GM12878 (cell line): ENCODE results near the gene LSMEM2. TPM values are rescaled to one million over a fixed set of nuclear protein-coding genes. Genes with fewer than 3 reads are reported as not detected.

Source experiments
- ATAC-seq: fragments of 200-7000 bp; cut with Tn5 transposase; 3 replicates; pipeline ENCODE4 v1.9.1; 2020; ENCODE audit warnings: mild to moderate bottlenecking, moderate library complexity
- BruUV-seq: library from RNA; stranded (reverse); fragments of 400-500 nt; replicated peaks from 2 replicates; lab custom pipeline; 2021; lab: Mats Ljungman, UMichigan
- CTCF ChIA-PET: fragments of 300-600 bp; sonication (Branson Sonifier 250); formaldehyde crosslinking; extraction: SDS; loops from one replicate; lab custom pipeline; 2021; ENCODE audit warnings: inconsistent platforms; lab: Yijun Ruan, JAX
- POLR2A ChIA-PET: fragments of 350-600 bp; formaldehyde crosslinking; extraction: SDS; loops from one replicate; lab custom pipeline; 2021; ENCODE audit warnings: inconsistent platforms; lab: Charles Lee
- RAD21 ChIA-PET: fragments of 300-600 bp; sonication (Branson Sonifier 250); formaldehyde crosslinking; loops from one replicate; lab custom pipeline; 2023; ENCODE audit warnings: antibody characterized with exemption; ENCODE audit not compliant: unreplicated experiment; lab: Charles Lee
- SMC1A ChIA-PET: fragments of 300-600 bp; sonication (Branson Sonifier 250); formaldehyde crosslinking; loops from one replicate; lab custom pipeline; 2023; ENCODE audit not compliant: unreplicated experiment, uncharacterized antibody; lab: Charles Lee
- DNase-seq: peaks from one replicate; pipeline ENCODE4 v3.0.0-alpha.2; 2011; ENCODE audit warnings: low read depth, low spot score
- FAIRE-seq: peaks from 3 replicates; lab custom pipeline; 2011; peaks lifted over from hg19 to GRCh38; lab: Jason Lieb, UNC
- H2AFZ ChIP-seq: 2 replicates; pipeline ENCODE4 v1.6.0; 2011; ENCODE audit warnings: low read depth, low read length, control low read depth; ENCODE audit not compliant: control insufficient read depth
- H3K27ac ChIP-seq: 2 replicates; pipeline ENCODE4 v1.5.1; 2011; ENCODE audit warnings: control low read depth; ENCODE audit not compliant: control insufficient read depth, insufficient read depth
- H3K27me3 ChIP-seq, 2 experiments: replicated peaks in 1 of 2; 2 replicates each; pipeline versions ENCODE4 v1.6.0 to v1.6.1; 2011; ENCODE audit warnings: low read length in 1 of 2; ENCODE audit not compliant: control insufficient read depth in 2 of 2, insufficient read depth in 2 of 2
- H3K36me3 ChIP-seq, 2 experiments: 2 replicates each; pipeline ENCODE4 v1.5.1; 2011; ENCODE audit warnings: low read length in 1 of 2; ENCODE audit not compliant: control insufficient read depth in 2 of 2, insufficient read depth in 2 of 2
- H3K4me1 ChIP-seq: 2 replicates; pipeline ENCODE4 v1.6.1; 2011; ENCODE audit warnings: mild to moderate bottlenecking, low read length, moderate library complexity, mixed read lengths; ENCODE audit not compliant: control insufficient read depth, insufficient read depth
- H3K4me2 ChIP-seq: 2 replicates; pipeline ENCODE4 v1.6.0; 2011; ENCODE audit warnings: control low read depth; ENCODE audit not compliant: control insufficient read depth, insufficient read depth
- H3K4me3 ChIP-seq: fragments of 200-600 bp; sonication (generic); 2 replicates; pipeline ENCODE4 v1.5.1; 2016
- H3K79me2 ChIP-seq: 2 replicates; pipeline ENCODE4 v1.6.0; 2011; ENCODE audit warnings: low read length; ENCODE audit not compliant: control insufficient read depth, insufficient read depth
- H3K9ac ChIP-seq: 2 replicates; pipeline ENCODE4 v1.8.0; 2011; ENCODE audit warnings: low read length, control low read depth, mixed read lengths; ENCODE audit not compliant: control insufficient read depth, insufficient read depth
- H3K9me3 ChIP-seq: replicated peaks from 3 replicates; pipeline ENCODE4 v1.5.1; 2011; ENCODE audit warnings: mild to moderate bottlenecking, low read length; ENCODE audit not compliant: control insufficient read depth, insufficient read depth
- H4K20me1 ChIP-seq: 2 replicates; pipeline ENCODE4 v1.6.0; 2011; ENCODE audit not compliant: control insufficient read depth, insufficient read depth
- IRF4 ChIP-seq: IDR thresholded peaks from 2 replicates; pipeline ENCODE4 v1.6.1; 2011; ENCODE audit warnings: low read depth, low read length
- RAD21 ChIP-seq: IDR thresholded peaks from 2 replicates; pipeline ENCODE4 v1.6.1; 2011; ENCODE audit warnings: mild to moderate bottlenecking, low read depth, low read length, moderate library complexity; ENCODE audit not compliant: insufficient read depth
- SREBF1 ChIP-seq: IDR thresholded peaks from 2 replicates; pipeline ENCODE4 v1.6.1; 2012; ENCODE audit warnings: mild to moderate bottlenecking, low read length
- WGBS: methylation state at CpG from one replicate; pipeline ENCODE4 v1.1.6; 2016; ENCODE audit warnings: low lambda C conversion rate; ENCODE audit not compliant: insufficient replicate concordance, insufficient coverage; ENCODE audit errors: missing lambda C conversion rate; 5-methylcytosine and 5-hydroxymethylcytosine counted together
- in situ Hi-C: fragments of 300-500 bp; cut with MboI; formaldehyde crosslinking; loops from 9 replicates; pipeline ENCODE4 v1.14.3; 2018; ENCODE audit warnings: mixed read lengths
- intact Hi-C: fragments of 100-400 bp; cut with micrococcal nuclease; formaldehyde crosslinking; loops from one replicate; pipeline ENCODE4 v1.14.2; 2022; ENCODE audit not compliant: unreplicated experiment
- polyA plus RNA-seq, 11 experiments: library from polyadenylated mRNA; depleted of rRNA in 4 of 11; unstranded in 6 of 11; stranded (reverse) in 5 of 11; fragments of >200 nt; fragmentation: Nextera tagmentation in 4 of 11; fragmentation: Illumina TruSeq in 1 of 11; extraction: Ambion mirVana in 4 of 11; extraction: Trizol in 1 of 11; gene quantifications; 1 replicate in 1 of 11; 2 replicates in 10 of 11; pipeline versions ENCODE4 v1.2.1 to v1.2.3, GENCODE V29; 2011 to 2016; ENCODE audit warnings: inconsistent platforms in 2 of 11, missing spikeins in 2 of 11, low read depth in 1 of 11
- total RNA-seq, 4 experiments: library from RNA; depleted of rRNA in 3 of 4; stranded (reverse); fragments of >200 nt in 3 of 4; fragmentation: Illumina TruSeq in 1 of 4; extraction: Trizol in 1 of 4; gene quantifications; 2 replicates each; pipeline versions ENCODE4 v1.2.1 to v1.2.3, GENCODE V29; 2013 to 2021
- TF ChIP-seq, protein P1 (sequence below): fragments of 450-650 bp; formaldehyde crosslinking; IDR thresholded peaks from 2 replicates; pipeline ENCODE4 v1.4.0; 2022; ENCODE audit warnings: mild to moderate bottlenecking, moderate library complexity

LSMEM2 gene
- total and polyA plus RNA-seq, 10 of the 15 experiments (the other 5 are each of a cell fraction or from before 2014, with no cell fraction given), result 0.17 TPM; not detected in 9

GRCh38 chr3:50232303-50232702 lies 46.6 kb upstream of the LSMEM2 start:
- ChIA-PET POLR2A (interaction anchor here (2.5 kb wide), 1 partner anchor 11 kb away, joined by 9 read pairs; no protein-coding TSS in a partner anchor), CTCF (no interaction called here), RAD21 (no interaction called here)
- H3K4me2 ChIP-seq, result no peak overlapping the region
- no peaks in the 10 kb centered on the region; a peak in 1 of 4 replicates for H3K36me3 ChIP-seq
- no peaks in the 10 kb centered on the region for H4K20me1 ChIP-seq
- H2AFZ ChIP-seq, result no peak overlapping the region
- no TSS peak for BruUV-seq
- no peaks in the 10 kb centered on the region for H3K27me3 ChIP-seq
- ATAC-seq (no peak), DNase-seq (no peak), FAIRE-seq (no peak)
- H3K79me2 ChIP-seq, result peaks cover 13% of the 10 kb centered on the region
- H3K27ac ChIP-seq, result no peak overlapping the region
- H3K4me3 ChIP-seq, result no peak overlapping the region
- intact Hi-C loops (no loop called here), in situ Hi-C loops (no loop called here)
- H3K9me3 ChIP-seq, result no peaks in the 10 kb centered on the region
- 36% methylated on average over 3 of the region's 3 CpGs for WGBS
- no peak overlapping the region for H3K9ac ChIP-seq
- peaks cover 20% of the 10 kb centered on the region for H3K4me1 ChIP-seq
- TF ChIP-seq RAD21 (no peak), SREBF1 (no peak), IRF4 (no peak)
- TF ChIP-seq, protein P1, sequence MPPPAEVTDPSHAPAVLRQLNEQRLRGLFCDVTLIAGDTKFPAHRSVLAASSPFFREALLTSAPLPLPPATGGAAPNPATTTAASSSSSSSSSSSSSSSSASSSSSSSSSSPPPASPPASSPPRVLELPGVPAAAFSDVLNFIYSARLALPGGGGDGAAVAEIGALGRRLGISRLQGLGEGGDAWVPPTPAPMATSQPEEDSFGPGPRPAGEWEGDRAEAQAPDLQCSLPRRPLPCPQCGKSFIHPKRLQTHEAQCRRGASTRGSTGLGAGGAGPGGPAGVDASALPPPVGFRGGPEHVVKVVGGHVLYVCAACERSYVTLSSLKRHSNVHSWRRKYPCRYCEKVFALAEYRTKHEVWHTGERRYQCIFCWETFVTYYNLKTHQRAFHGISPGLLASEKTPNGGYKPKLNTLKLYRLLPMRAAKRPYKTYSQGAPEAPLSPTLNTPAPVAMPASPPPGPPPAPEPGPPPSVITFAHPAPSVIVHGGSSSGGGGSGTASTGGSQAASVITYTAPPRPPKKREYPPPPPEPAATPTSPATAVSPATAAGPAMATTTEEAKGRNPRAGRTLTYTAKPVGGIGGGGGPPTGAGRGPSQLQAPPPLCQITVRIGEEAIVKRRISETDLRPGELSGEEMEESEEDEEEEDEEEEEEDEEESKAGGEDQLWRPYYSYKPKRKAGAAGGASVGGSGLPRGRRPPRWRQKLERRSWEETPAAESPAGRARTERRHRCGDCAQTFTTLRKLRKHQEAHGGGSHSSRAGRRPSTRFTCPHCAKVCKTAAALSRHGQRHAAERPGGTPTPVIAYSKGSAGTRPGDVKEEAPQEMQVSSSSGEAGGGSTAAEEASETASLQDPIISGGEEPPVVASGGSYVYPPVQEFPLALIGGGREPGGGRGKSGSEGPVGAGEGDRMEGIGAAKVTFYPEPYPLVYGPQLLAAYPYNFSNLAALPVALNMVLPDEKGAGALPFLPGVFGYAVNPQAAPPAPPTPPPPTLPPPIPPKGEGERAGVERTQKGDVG, result no peak
- TF ChIP-seq, all 136 proteins: peak for 0
- SMC1A ChIA-PET, result no interaction called here
